Endodermal cell (in vitro differentiated cells): ENCODE measurements around the gene PCGF3. TPM values are rescaled to one million over a fixed set of nuclear protein-coding genes. Genes with fewer than 3 reads are reported as not detected.

Source experiments
- DNase-seq: peaks from one replicate; pipeline ENCODE4 v3.0.0-alpha.2; 2017
- H3K27ac ChIP-seq: 2 replicates; pipeline ENCODE4 v1.5.1; 2013; ENCODE audit warnings: mild to moderate bottlenecking, low read depth, low read length, moderate library complexity
- H3K27me3 ChIP-seq: 2 replicates; pipeline ENCODE4 v1.6.1; 2013; ENCODE audit warnings: mild to moderate bottlenecking, low read length, moderate library complexity; ENCODE audit not compliant: insufficient read depth, control insufficient read depth, poor library complexity, severe bottlenecking
- H3K36me3 ChIP-seq: 2 replicates; pipeline ENCODE4 v1.7.0; 2013; ENCODE audit warnings: mild to moderate bottlenecking, low read length, moderate library complexity; ENCODE audit not compliant: control insufficient read depth, insufficient read depth
- H3K4me1 ChIP-seq: one replicate; pipeline ENCODE4 v1.7.0; 2013; ENCODE audit warnings: low read length; ENCODE audit not compliant: control insufficient read depth, insufficient read depth
- H3K4me3 ChIP-seq: 2 replicates; pipeline ENCODE4 v1.5.1; 2013; ENCODE audit warnings: mild to moderate bottlenecking, low read length, moderate library complexity
- H3K9ac ChIP-seq: 2 replicates; pipeline ENCODE4 v1.6.1; 2013; ENCODE audit warnings: mild to moderate bottlenecking, low read length, moderate library complexity; ENCODE audit not compliant: poor library complexity, severe bottlenecking; ENCODE audit errors: extremely low read depth
- H3K9me3 ChIP-seq: 2 replicates; pipeline ENCODE4 v1.6.1; 2013; ENCODE audit warnings: mild to moderate bottlenecking, low read length, moderate library complexity; ENCODE audit not compliant: control insufficient read depth
- H3K27ac Mint-ChIP-seq: 2 replicates; pipeline ENCODE4 v1.8.0; 2020; ENCODE audit warnings: mixed read lengths
- H3K27me3 Mint-ChIP-seq: 2 replicates; pipeline ENCODE4 v1.8.0; 2021; ENCODE audit warnings: mild to moderate bottlenecking, mixed read lengths; ENCODE audit not compliant: insufficient read depth
- H3K36me3 Mint-ChIP-seq: 2 replicates; pipeline ENCODE4 v1.8.0; 2020; ENCODE audit warnings: low read depth, mixed read lengths
- H3K4me1 Mint-ChIP-seq: 2 replicates; pipeline ENCODE4 v1.8.0; 2020; ENCODE audit warnings: mixed read lengths
- H3K4me3 Mint-ChIP-seq: 2 replicates; pipeline ENCODE4 v1.8.0; 2020; ENCODE audit warnings: mild to moderate bottlenecking, moderate library complexity, mixed read lengths
- H3K9me3 Mint-ChIP-seq: 2 replicates; pipeline ENCODE4 v1.8.0; 2020; ENCODE audit warnings: mild to moderate bottlenecking, mixed read lengths
- CTCF ChIP-seq: fragments of 200-600 bp; sonication (generic); conservative IDR thresholded peaks from 2 replicates; pipeline ENCODE4 v1.5.0; 2021; ENCODE audit warnings: antibody characterized with exemption, mild to moderate bottlenecking
- WGBS, 2 experiments: methylation state at CpG; one replicate each; pipeline versions ENCODE4 v1.1.5 to v1.1.7; 2013; ENCODE audit warnings: missing lambda C conversion rate in 2 of 2, mixed read lengths in 1 of 2; ENCODE audit not compliant: insufficient coverage in 1 of 2, insufficient read length in 1 of 2; 5-methylcytosine and 5-hydroxymethylcytosine counted together
- total RNA-seq, 2 donors: library from RNA; stranded (reverse); fragmentation: NEBNext Ultra II Directional in 1 of 2; extraction: Animal tissue kit (Norgen Biotek cat#: 25700) in 1 of 2; gene quantifications; 2 replicates in 1 of 2; 3 replicates in 1 of 2; pipeline ENCODE4 v1.2.1, GENCODE V29; 2021

PCGF3 gene
- total RNA-seq, 2 donors from 2014 or later: 53.1 to 64.0 TPM

DNA sequence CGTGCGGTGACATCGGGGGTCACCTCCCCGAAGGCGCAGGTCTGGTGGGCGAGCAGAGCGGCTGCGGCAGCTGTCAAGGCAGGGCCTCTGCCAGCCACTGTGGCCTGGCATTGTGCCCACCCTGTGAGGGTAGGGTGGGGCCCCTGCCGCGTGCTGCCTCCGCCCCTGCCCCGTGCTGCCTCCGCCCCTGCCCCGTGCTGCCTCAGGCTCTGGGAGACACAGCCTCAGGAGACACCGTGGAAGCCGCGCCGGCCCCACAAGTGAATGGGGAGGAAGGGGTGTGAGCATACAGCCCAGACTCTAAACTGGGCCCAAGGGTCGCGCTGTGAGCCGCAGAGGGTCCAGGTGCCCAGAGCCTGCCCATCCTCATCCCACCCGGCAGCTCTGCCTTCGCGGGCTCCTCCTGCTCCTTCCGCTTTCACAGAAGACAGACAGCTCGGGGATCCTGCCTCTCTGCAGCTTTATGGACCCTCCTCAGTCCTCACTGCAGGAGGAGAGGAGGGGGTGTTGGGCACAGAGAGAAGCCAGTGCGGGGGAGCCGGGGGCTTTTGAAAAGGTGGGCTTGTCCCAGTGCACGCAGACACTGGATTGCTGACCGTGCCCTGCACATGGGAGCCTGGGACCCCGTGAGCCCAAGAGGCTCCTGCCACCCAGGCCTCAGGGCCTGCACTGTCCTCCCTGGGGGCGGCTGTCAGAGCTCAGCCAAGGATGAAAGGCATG is 27.4 kb downstream of the PCGF3 start:
- DNase-seq: no peak
- no peak overlapping the region for H3K9ac ChIP-seq
- no peaks in the 10 kb centered on the region for H3K9me3 ChIP-seq
- peaks cover 58% of the 10 kb centered on the region for H3K36me3 ChIP-seq
- Mint-ChIP-seq H3K27me3 (no peaks in the 10 kb centered on the region), H3K9me3 (no peaks in the 10 kb centered on the region), H3K36me3 (peaks cover 57% of the 10 kb centered on the region), H3K4me1 (no peaks in the 10 kb centered on the region), H3K27ac (no peak overlapping the region), H3K4me3 (no peak overlapping the region)
- WGBS, 2 experiments: 91 to 96% methylated on average over 15 to 32 of the region's 32 CpGs
- H3K27ac ChIP-seq: no peak overlapping the region
- H3K27me3 ChIP-seq: no peaks in the 10 kb centered on the region
- no peak overlapping the region for H3K4me3 ChIP-seq
- no peaks in the 10 kb centered on the region for H3K4me1 ChIP-seq
- no peak for TF ChIP-seq CTCF

- Histone ChIP-seq H3K4me1 (no peaks in the 10 kb centered on the region), H3K9ac (no peak overlapping the region), H3K27ac (no peak overlapping the region), H3K36me3 (peaks cover 57% of the 10 kb centered on the region), H3K4me3 (no peak overlapping the region), H3K9me3 (no peaks in the 10 kb centered on the region), H3K27me3 (no peaks in the 10 kb centered on the region)
- no peaks in the 10 kb centered on the region for H3K4me1 Mint-ChIP-seq
- H3K36me3 Mint-ChIP-seq: peaks cover 59% of the 10 kb centered on the region
- H3K27me3 Mint-ChIP-seq: no peaks in the 10 kb centered on the region
- no peak overlapping the region for H3K27ac Mint-ChIP-seq
- no peak overlapping the region for H3K4me3 Mint-ChIP-seq
- no peaks in the 10 kb centered on the region for H3K9me3 Mint-ChIP-seq
- 96 to 98% methylated on average over 10 to 18 of the region's 18 CpGs for WGBS, 2 experiments
- no peak for DNase-seq
- TF ChIP-seq CTCF: no peak
These were observed 28.0 kb downstream of the PCGF3 start for GRCh38 chr4:733631-733980.

DNA sequence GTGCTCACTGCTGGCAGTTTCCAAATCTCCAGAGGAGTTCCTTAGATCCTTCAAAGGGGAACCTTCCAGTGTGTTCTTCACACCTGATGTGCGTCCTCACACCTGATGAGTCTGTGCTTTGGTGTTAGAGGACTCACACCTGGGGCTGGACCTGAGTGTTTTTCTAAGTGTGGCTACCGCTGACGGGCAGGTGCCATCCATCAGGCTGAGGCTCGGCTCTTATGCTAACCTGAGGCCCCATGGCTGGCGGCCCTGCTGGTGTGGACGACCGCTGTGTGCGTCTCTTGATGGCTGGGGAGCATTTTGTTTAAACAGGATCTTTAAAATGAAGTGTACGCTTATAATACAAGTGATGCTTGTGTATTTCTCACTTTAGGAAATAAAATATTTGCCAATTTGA is 28.4 kb downstream of the PCGF3 start:
- H3K36me3 ChIP-seq: peaks cover 61% of the 10 kb centered on the region
- no peaks in the 10 kb centered on the region for H3K27me3 ChIP-seq
- Mint-ChIP-seq H3K36me3 (peaks cover 59% of the 10 kb centered on the region), H3K27me3 (no peaks in the 10 kb centered on the region), H3K9me3 (no peaks in the 10 kb centered on the region), H3K4me1 (no peaks in the 10 kb centered on the region), H3K27ac (no peak overlapping the region), H3K4me3 (no peak overlapping the region)
- no peak overlapping the region for H3K4me3 ChIP-seq
- no peak for TF ChIP-seq CTCF
- no peak overlapping the region for H3K27ac ChIP-seq
- no peaks in the 10 kb centered on the region for H3K9me3 ChIP-seq
- 95 to 100% methylated on average over 8 to 9 of the region's 9 CpGs for WGBS, 2 experiments
- no peak overlapping the region for H3K9ac ChIP-seq
- DNase-seq: no peak
- no peaks in the 10 kb centered on the region for H3K4me1 ChIP-seq
